MCF 10A (cell line): ENCODE results near the gene FOXP2. TPM values are rescaled to one million over a fixed set of nuclear protein-coding genes. Genes with fewer than 3 reads are reported as not detected.

ENCODE experiments used
- BruUV-seq: library from RNA; stranded (reverse); fragments of 400-500 nt; replicated peaks from 2 replicates; lab custom pipeline; 2021; lab: Mats Ljungman, UMichigan
- CTCF ChIA-PET: fragments of 300-600 bp; sonication (Branson Sonifier 250); formaldehyde crosslinking; extraction: SDS; loops from one replicate; lab custom pipeline; 2021; ENCODE audit warnings: antibody characterized with exemption, inconsistent platforms; lab: Yijun Ruan, JAX
- POLR2A ChIA-PET: fragments of 300-600, 350-650 bp; sonication (Branson Sonifier 250); formaldehyde crosslinking; extraction: SDS; loops from one replicate; lab custom pipeline; 2020; ENCODE audit warnings: antibody characterized with exemption, inconsistent platforms; lab: Yijun Ruan, JAX
- DNase-seq: peaks from one replicate; pipeline ENCODE4 v3.0.0-alpha.2; 2018; ENCODE audit not compliant: unreplicated experiment
- H3K27ac Mint-ChIP-seq: one replicate; pipeline ENCODE4 v1.8.0; 2022; ENCODE audit warnings: mild to moderate bottlenecking, low read depth, mixed read lengths; ENCODE audit not compliant: unreplicated experiment
- H3K27me3 Mint-ChIP-seq: one replicate; pipeline ENCODE4 v1.8.0; 2022; ENCODE audit warnings: mixed read lengths; ENCODE audit not compliant: insufficient read depth, unreplicated experiment
- H3K36me3 Mint-ChIP-seq: one replicate; pipeline ENCODE4 v1.8.0; 2022; ENCODE audit warnings: mild to moderate bottlenecking, moderate library complexity, mixed read lengths; ENCODE audit not compliant: insufficient read depth, unreplicated experiment
- H3K4me1 Mint-ChIP-seq: one replicate; pipeline ENCODE4 v1.8.0; 2022; ENCODE audit warnings: mixed read lengths; ENCODE audit not compliant: insufficient read depth, unreplicated experiment
- H3K4me3 Mint-ChIP-seq: one replicate; pipeline ENCODE4 v1.8.0; 2022; ENCODE audit warnings: mild to moderate bottlenecking, moderate library complexity, mixed read lengths; ENCODE audit not compliant: unreplicated experiment
- H3K9me3 Mint-ChIP-seq: one replicate; pipeline ENCODE4 v1.8.0; 2022; ENCODE audit warnings: mixed read lengths; ENCODE audit not compliant: unreplicated experiment
- CTCF ChIP-seq: fragments of 200-600 bp; IDR thresholded peaks from one replicate; pipeline ENCODE4 v1.8.0; 2022; ENCODE audit warnings: antibody characterized with exemption, mild to moderate bottlenecking; ENCODE audit not compliant: unreplicated experiment
- intact Hi-C: fragments of 100-400 bp; cut with micrococcal nuclease; formaldehyde crosslinking; loops from 2 replicates; pipeline ENCODE4 v1.14.1; 2022
- total RNA-seq: library from RNA; stranded (reverse); gene quantifications from 2 replicates; pipeline ENCODE4 v1.2.3, GENCODE V29; 2022

FOXP2 gene
- total RNA-seq, 1 experiment from 2014 or later = not detected

GRCh38 chr7:114703677-114704076 lies 289.1 kb downstream of the FOXP2 start:
- CTCF ChIA-PET = interaction anchor here (0.5 to 1.1 kb wide), 3 partner anchors 8 to 41 kb away, joined by 3 to 4 read pairs (median 4); no protein-coding TSS in a partner anchor
- BruUV-seq = no TSS peak
- H3K4me3 Mint-ChIP-seq = no peak overlapping the region
- no peak overlapping the region for H3K27ac Mint-ChIP-seq
- peaks cover 6% of the 10 kb centered on the region for H3K4me1 Mint-ChIP-seq
- peak; percentile 34 for DNase-seq
- TF ChIP-seq CTCF = no peak
- intact Hi-C loops = no loop called here
- no peaks in the 10 kb centered on the region for H3K36me3 Mint-ChIP-seq
- POLR2A ChIA-PET = interaction anchor here (0.7 kb wide), 1 partner anchor 10 kb away, joined by 3 read pairs; no protein-coding TSS in a partner anchor
- no peaks in the 10 kb centered on the region for H3K27me3 Mint-ChIP-seq
- H3K9me3 Mint-ChIP-seq = no peaks in the 10 kb centered on the region

- H3K4me1 Mint-ChIP-seq = peaks cover under 1% of the 10 kb centered on the region
- ChIA-PET CTCF (no interaction called here), POLR2A (no interaction called here)
- TF ChIP-seq CTCF = no peak
- H3K9me3 Mint-ChIP-seq = no peaks in the 10 kb centered on the region
- no peak overlapping the region for H3K4me3 Mint-ChIP-seq
- no peaks in the 10 kb centered on the region for H3K27me3 Mint-ChIP-seq
- intact Hi-C loops = no loop called here
- no TSS peak for BruUV-seq
- no peak for DNase-seq
- H3K27ac Mint-ChIP-seq = no peak overlapping the region
- H3K36me3 Mint-ChIP-seq = no peaks in the 10 kb centered on the region
Observed at GRCh38 chr7:114708646-114709045, 294.0 kb downstream of the FOXP2 start.

- H3K27ac Mint-ChIP-seq = no peak overlapping the region
- intact Hi-C loops = no loop called here
- no peaks in the 10 kb centered on the region for H3K4me1 Mint-ChIP-seq
- no peak overlapping the region for H3K4me3 Mint-ChIP-seq
- TF ChIP-seq CTCF = no peak
- POLR2A ChIA-PET = no interaction called here
- H3K9me3 Mint-ChIP-seq = no peaks in the 10 kb centered on the region
- DNase-seq = no peak
- no TSS peak for BruUV-seq
- H3K36me3 Mint-ChIP-seq = no peaks in the 10 kb centered on the region
- H3K27me3 Mint-ChIP-seq = no peaks in the 10 kb centered on the region
- CTCF ChIA-PET = interaction anchor here (0.8 kb wide), 1 partner anchor 154 kb away, joined by 3 read pairs; no protein-coding TSS in a partner anchor
Observed at GRCh38 chr7:114710499-114710898, 295.9 kb downstream of the FOXP2 start.

GRCh38 chr7:114711241-114711640 lies 296.6 kb downstream of the FOXP2 start:
- no peaks in the 10 kb centered on the region for H3K36me3 Mint-ChIP-seq
- intact Hi-C loops = no loop called here
- H3K9me3 Mint-ChIP-seq = no peaks in the 10 kb centered on the region
- no peaks in the 10 kb centered on the region for H3K27me3 Mint-ChIP-seq
- peaks cover 5% of the 10 kb centered on the region for H3K4me1 Mint-ChIP-seq
- no peak for DNase-seq
- no TSS peak for BruUV-seq
- ChIA-PET CTCF (interaction anchor here (0.6 kb wide), 1 partner anchor 13 kb away, joined by 3 read pairs; no protein-coding TSS in a partner anchor), POLR2A (no interaction called here)
- H3K4me3 Mint-ChIP-seq = no peak overlapping the region
- H3K27ac Mint-ChIP-seq = no peak overlapping the region
- TF ChIP-seq CTCF = no peak
